IMR-90 (cell line): Measurements from ENCODE around the gene KDM5A. TPM values are rescaled to one million over a fixed set of nuclear protein-coding genes. Genes with fewer than 3 reads are reported as not detected.

Experiments used
- ATAC-seq: fragments of 200-7000 bp; cut with Tn5 transposase; 2 replicates; pipeline ENCODE4 v1.9.1; 2020; ENCODE audit warnings: low read depth, mild to moderate bottlenecking, moderate library complexity
- BruUV-seq: library from RNA; stranded (reverse); fragments of 400-500 nt; replicated peaks from 2 replicates; lab custom pipeline; 2021; lab: Mats Ljungman, UMichigan
- CTCF ChIA-PET: fragments of 300-600 bp; formaldehyde crosslinking; extraction: SDS; loops from one replicate; lab custom pipeline; 2021; ENCODE audit warnings: antibody characterized with exemption; lab: Yijun Ruan, JAX
- POLR2A ChIA-PET: fragments of 300-600 bp; sonication (Branson Sonifier 250); formaldehyde crosslinking; loops from one replicate; lab custom pipeline; 2022; ENCODE audit warnings: antibody characterized with exemption; ENCODE audit not compliant: unreplicated experiment; lab: Charles Lee
- DNase-seq: peaks from one replicate; pipeline ENCODE4 v3.0.0; 2013
- H2AFZ ChIP-seq: replicated peaks from 2 replicates; pipeline ENCODE3; 2013; ENCODE audit warnings: low read length, mild to moderate bottlenecking; ENCODE audit not compliant: poor library complexity
- H2AK5ac ChIP-seq: 2 replicates; pipeline ENCODE4 v1.6.1; 2013; ENCODE audit warnings: low read depth, low read length, inconsistent platforms
- H2AK9ac ChIP-seq: replicated peaks from 2 replicates; pipeline ENCODE3; 2013; ENCODE audit warnings: mild to moderate bottlenecking, low read depth, low read length, moderate library complexity; ENCODE audit not compliant: poor library complexity
- H2BK120ac ChIP-seq: 2 replicates; pipeline ENCODE4 v1.6.1; 2013; ENCODE audit warnings: low read depth, low read length, inconsistent platforms
- H2BK15ac ChIP-seq: 3 replicates; pipeline ENCODE4 v1.6.1; 2013; ENCODE audit warnings: low read depth, low read length, inconsistent platforms
- H2BK20ac ChIP-seq: 2 replicates; pipeline ENCODE4 v1.6.1; 2013; ENCODE audit warnings: low read depth, mild to moderate bottlenecking, inconsistent platforms, low read length, moderate library complexity
- H2BK5ac ChIP-seq: 2 replicates; pipeline ENCODE4 v1.6.1; 2013; ENCODE audit warnings: mild to moderate bottlenecking, low read depth, low read length, inconsistent platforms; ENCODE audit not compliant: poor library complexity, severe bottlenecking
- H3K14ac ChIP-seq: replicated peaks from 2 replicates; pipeline ENCODE4 v1.6.1; 2013; ENCODE audit warnings: low read depth, low read length, inconsistent platforms
- H3K18ac ChIP-seq: 2 replicates; pipeline ENCODE4 v1.6.1; 2013; ENCODE audit warnings: low read depth, low read length, control low read depth
- H3K23ac ChIP-seq: 2 replicates; pipeline ENCODE4 v1.6.1; 2013; ENCODE audit warnings: low read depth, low read length, inconsistent platforms
- H3K27ac ChIP-seq: 2 replicates; pipeline ENCODE4 v1.5.1; 2013; ENCODE audit warnings: mild to moderate bottlenecking, control low read depth, low read length; ENCODE audit not compliant: insufficient read depth
- H3K27me3 ChIP-seq: 2 replicates; pipeline ENCODE4 v1.6.1; 2013; ENCODE audit warnings: low read length; ENCODE audit not compliant: control insufficient read depth, insufficient read depth
- H3K36me3 ChIP-seq: 2 replicates; pipeline ENCODE4 v1.6.1; 2013; ENCODE audit warnings: low read length, mixed read lengths; ENCODE audit not compliant: control insufficient read depth, insufficient read depth
- H3K4ac ChIP-seq: 2 replicates; pipeline ENCODE4 v1.6.1; 2013; ENCODE audit warnings: low read depth, low read length, inconsistent platforms
- H3K4me1 ChIP-seq: 2 replicates; pipeline ENCODE4 v1.6.1; 2013; ENCODE audit warnings: low read length, mixed read lengths; ENCODE audit not compliant: control insufficient read depth, insufficient read depth
- H3K4me2 ChIP-seq: 2 replicates; pipeline ENCODE4 v1.6.1; 2013; ENCODE audit warnings: low read depth, mild to moderate bottlenecking, control low read depth, low read length, moderate library complexity
- H3K4me3 ChIP-seq: 2 replicates; pipeline ENCODE4 v1.5.1; 2013; ENCODE audit warnings: low read depth, mild to moderate bottlenecking, control low read depth, low read length, moderate library complexity; ENCODE audit not compliant: insufficient read depth
- H3K56ac ChIP-seq: 2 replicates; pipeline ENCODE4 v1.6.1; 2013; ENCODE audit warnings: low read length, inconsistent platforms; ENCODE audit not compliant: insufficient read depth; ENCODE audit errors: extremely low read depth
- H3K79me1 ChIP-seq, 2 experiments: 2 replicates each; pipeline ENCODE4 v1.6.1; 2013; ENCODE audit warnings: low read length in 2 of 2, inconsistent platforms in 1 of 2, low read depth in 1 of 2
- H3K9ac ChIP-seq: 2 replicates; pipeline ENCODE4 v1.6.1; 2013; ENCODE audit warnings: low read depth, low read length, control low read depth
- H3K9me1 ChIP-seq: 2 replicates; pipeline ENCODE4 v1.6.1; 2013; ENCODE audit warnings: low read length, inconsistent platforms; ENCODE audit not compliant: insufficient read depth
- H3K9me3 ChIP-seq: 2 replicates; pipeline ENCODE4 v1.6.1; 2013; ENCODE audit warnings: low read length; ENCODE audit not compliant: control insufficient read depth, insufficient read depth
- H4K20me1 ChIP-seq: 2 replicates; pipeline ENCODE4 v1.6.1; 2013; ENCODE audit warnings: low read length, inconsistent platforms; ENCODE audit not compliant: insufficient read depth
- H4K5ac ChIP-seq: 2 replicates; pipeline ENCODE4 v1.6.1; 2013; ENCODE audit warnings: mild to moderate bottlenecking, low read depth, low read length, control low read depth
- H4K8ac ChIP-seq, 2 experiments: 2 replicates each; pipeline ENCODE4 v1.6.1; 2013; ENCODE audit warnings: low read depth in 2 of 2, low read length in 2 of 2, control low read depth in 1 of 2, inconsistent platforms in 1 of 2
- H4K91ac ChIP-seq: 2 replicates; pipeline ENCODE4 v1.6.1; 2013; ENCODE audit warnings: low read depth, low read length, inconsistent platforms; ENCODE audit not compliant: insufficient read depth
- FOS ChIP-seq: fragments of 150-350 bp; IDR thresholded peaks from 2 replicates; pipeline ENCODE4 v1.6.1; 2016; ENCODE audit warnings: low read depth, low read length
- MAZ ChIP-seq: IDR thresholded peaks from 2 replicates; pipeline ENCODE4 v1.6.1; 2012; ENCODE audit warnings: low read depth, mild to moderate bottlenecking, low read length, improper control_type of control experiment, moderate library complexity, borderline replicate concordance
- POLR2A ChIP-seq: IDR thresholded peaks from 2 replicates; pipeline ENCODE4 v1.6.1; 2012; ENCODE audit warnings: mild to moderate bottlenecking, low read depth, low read length
- RFX5 ChIP-seq: IDR thresholded peaks from 2 replicates; pipeline ENCODE4 v1.8.0; 2012; ENCODE audit warnings: low read depth, mild to moderate bottlenecking, low read length, moderate library complexity
- SMC3 ChIP-seq: fragments of 150-350 bp; IDR thresholded peaks from 2 replicates; pipeline ENCODE4 v1.6.1; 2016; ENCODE audit warnings: low read depth, mild to moderate bottlenecking, antibody characterized with exemption, low read length, moderate library complexity
- WGBS, 2 experiments: methylation state at CpG; one replicate each; pipeline versions ENCODE4 v1.1.5 to v1.1.7; 2013; ENCODE audit warnings: missing lambda C conversion rate in 2 of 2; ENCODE audit not compliant: insufficient read length in 1 of 2; ENCODE audit errors: extremely low coverage in 2 of 2; 5-methylcytosine and 5-hydroxymethylcytosine counted together
- dilution Hi-C: fragments of 300-500 bp; cut with HindIII; formaldehyde crosslinking; loops from one replicate; pipeline ENCODE4 v1.14.3; 2018; ENCODE audit warnings: low sequenced_read_pairs; ENCODE audit not compliant: unreplicated experiment
- in situ Hi-C: fragments of 300-500 bp; cut with MboI; formaldehyde crosslinking; loops from 3 replicates; pipeline ENCODE4 v1.14.3; 2019; ENCODE audit warnings: low sequenced_read_pairs, inconsistent platforms, mixed read lengths
- intact Hi-C: fragments of 100-400 bp; cut with micrococcal nuclease; formaldehyde crosslinking; loops from 2 replicates; pipeline ENCODE4 v1.10.0; 2022
- polyA plus RNA-seq, 3 experiments: library from polyadenylated mRNA; depleted of rRNA; stranded (reverse); fragments of >200 nt; gene quantifications; 2 replicates each; pipeline ENCODE4 v1.2.3, GENCODE V29; 2012; ENCODE audit warnings: low replicate concordance in 1 of 3
- total RNA-seq: library from RNA; depleted of rRNA; stranded (reverse); fragments of >200 nt; gene quantifications from 2 replicates; pipeline ENCODE4 v1.2.3, GENCODE V29; 2012
- TF ChIP-seq, protein P1 (sequence below): fragments of 150-350 bp; IDR thresholded peaks from 2 replicates; pipeline ENCODE4 v1.6.1; 2017; ENCODE audit warnings: mild to moderate bottlenecking, antibody characterized with exemption, low read length, low read depth

Gene KDM5A
- total and polyA plus RNA-seq, 2 of the 4 experiments (the other 2 are of a cell fraction) = 7.9 to 95.9 TPM

DNA sequence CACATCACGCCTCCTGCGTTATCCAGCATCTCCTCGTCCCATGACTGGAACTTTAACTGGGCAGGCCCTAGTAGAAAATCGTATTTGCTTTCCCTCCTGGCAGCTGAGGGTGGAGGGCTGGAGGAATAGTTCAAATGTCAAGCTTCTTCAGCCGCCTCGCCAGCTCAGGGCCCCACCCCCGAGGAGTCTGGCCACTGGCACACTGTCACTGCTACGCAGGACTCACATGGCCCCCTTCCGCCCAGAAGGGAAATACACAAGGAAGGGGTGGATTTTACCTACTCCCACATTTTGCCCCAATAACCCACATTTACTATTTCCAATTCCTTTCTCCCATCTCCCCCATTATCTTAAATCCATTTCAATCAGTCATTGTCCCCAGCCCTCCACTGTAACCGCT is 135.1 kb downstream of the KDM5A start:
- Histone ChIP-seq H2BK20ac (no peak overlapping the region), H3K9ac (no peak overlapping the region), H3K4me1 (no peaks in the 10 kb centered on the region), H2BK120ac (no peak overlapping the region), H3K27ac (no peak overlapping the region), H2AK5ac (no peak overlapping the region), H2AFZ (no peak overlapping the region), H2BK5ac (no peak overlapping the region), H3K79me1 (no peaks in the 10 kb centered on the region), H3K56ac (no peak overlapping the region), H3K14ac (no peak overlapping the region), H4K91ac (no peak overlapping the region), H3K9me1 (0 out of 2 replicates have a peak, but pooled peaks cover 2% of the 10 kb centered on the region), H3K4ac (no peak overlapping the region), H4K5ac (no peak overlapping the region), H3K4me3 (no peak overlapping the region), H3K23ac (no peak overlapping the region), H3K18ac (no peak overlapping the region), H4K20me1 (no peaks in the 10 kb centered on the region), H3K9me3 (no peaks in the 10 kb centered on the region), H3K27me3 (peaks cover 47% of the 10 kb centered on the region), H2BK15ac (no peak overlapping the region), H3K4me2 (no peak overlapping the region), H3K36me3 (no peaks in the 10 kb centered on the region), H2AK9ac (no peak overlapping the region), H4K8ac (no peak overlapping the region)
- ChIA-PET CTCF (no interaction called here), POLR2A (no interaction called here)
- in situ Hi-C loops = no loop called here
- no peak for ATAC-seq
- 54 to 100% methylated on average over 1 to 3 of the region's 10 CpGs for WGBS, 2 experiments
- BruUV-seq = no TSS peak
- TF ChIP-seq POLR2A (no peak), RFX5 (no peak), FOS (no peak), MAZ (no peak), SMC3 (no peak)
- TF ChIP-seq, protein P1, sequence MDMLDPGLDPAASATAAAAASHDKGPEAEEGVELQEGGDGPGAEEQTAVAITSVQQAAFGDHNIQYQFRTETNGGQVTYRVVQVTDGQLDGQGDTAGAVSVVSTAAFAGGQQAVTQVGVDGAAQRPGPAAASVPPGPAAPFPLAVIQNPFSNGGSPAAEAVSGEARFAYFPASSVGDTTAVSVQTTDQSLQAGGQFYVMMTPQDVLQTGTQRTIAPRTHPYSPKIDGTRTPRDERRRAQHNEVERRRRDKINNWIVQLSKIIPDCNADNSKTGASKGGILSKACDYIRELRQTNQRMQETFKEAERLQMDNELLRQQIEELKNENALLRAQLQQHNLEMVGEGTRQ = no peak
- intact Hi-C loops = no loop called here
- no peak for DNase-seq
- dilution Hi-C loops = no loop called here
